ENCODE measurements around the gene CD38.

GRCh38 chr4:15758294-15758693 is 19.8 kb upstream of the CD38 start:
- TF ChIP-seq CTCF (IDR thresholded peaks at IDR 0.05), result no peak
- no peak for TF ChIP-seq POLR2A (IDR thresholded peaks at IDR 0.05)
- TF ChIP-seq EP300 (IDR thresholded peaks at IDR 0.05), result no peak
- no peak for TF ChIP-seq POLR2AphosphoS5 (IDR thresholded peaks at IDR 0.05)

Measured in sigmoid colon (tissue), 4 donors.